Left ventricle myocardium inferior (tissue), 1 donor: ENCODE data around the gene RSPO1. TPM values are rescaled to one million over a fixed set of nuclear protein-coding genes. Genes with fewer than 3 reads are reported as not detected.

Source experiments
- DNase-seq: peaks from one replicate; pipeline ENCODE4 v3.0.0-alpha.2; 2020
- H3K27ac ChIP-seq: fragments of 200-600 bp; replicated peaks from 2 replicates; pipeline ENCODE4 v1.8.0; 2021
- H3K27me3 ChIP-seq: fragments of 200-600 bp; 2 replicates; pipeline ENCODE4 v1.8.0; 2021; ENCODE audit warnings: low read depth
- H3K36me3 ChIP-seq: fragments of 200-600 bp; 2 replicates; pipeline ENCODE4 v1.8.0; 2021
- H3K4me1 ChIP-seq: fragments of 200-600 bp; 2 replicates; pipeline ENCODE4 v1.8.0; 2021
- H3K4me3 ChIP-seq: fragments of 200-600 bp; 2 replicates; pipeline ENCODE4 v1.8.0; 2021; ENCODE audit warnings: mild to moderate bottlenecking, moderate library complexity
- H3K9me3 ChIP-seq: fragments of 200-600 bp; replicated peaks from 2 replicates; pipeline ENCODE4 v1.8.0; 2021
- intact Hi-C: fragments of 100-400 bp; cut with micrococcal nuclease; formaldehyde crosslinking; loops from one replicate; pipeline ENCODE4 v1.11.0; 2022
- total RNA-seq: library from RNA; stranded (reverse); fragmentation: NEBNext Ultra II Directional; extraction: Animal tissue kit (Norgen Biotek cat#: 25700); gene quantifications from one replicate; pipeline ENCODE4 v1.2.1, GENCODE V29; 2021
- TF ChIP-seq, protein P1 (sequence below): fragments of 200-600 bp; IDR thresholded peaks from 2 replicates; pipeline ENCODE4 v1.8.0; 2021; ENCODE audit warnings: antibody characterized with exemption, mild to moderate bottlenecking, borderline replicate concordance
- donor health status: DM: no; HTN: yes; CAD: no; lungs with severe emphysema.

Gene RSPO1
- total RNA-seq, 1 donor from 2014 or later = not detected

DNA sequence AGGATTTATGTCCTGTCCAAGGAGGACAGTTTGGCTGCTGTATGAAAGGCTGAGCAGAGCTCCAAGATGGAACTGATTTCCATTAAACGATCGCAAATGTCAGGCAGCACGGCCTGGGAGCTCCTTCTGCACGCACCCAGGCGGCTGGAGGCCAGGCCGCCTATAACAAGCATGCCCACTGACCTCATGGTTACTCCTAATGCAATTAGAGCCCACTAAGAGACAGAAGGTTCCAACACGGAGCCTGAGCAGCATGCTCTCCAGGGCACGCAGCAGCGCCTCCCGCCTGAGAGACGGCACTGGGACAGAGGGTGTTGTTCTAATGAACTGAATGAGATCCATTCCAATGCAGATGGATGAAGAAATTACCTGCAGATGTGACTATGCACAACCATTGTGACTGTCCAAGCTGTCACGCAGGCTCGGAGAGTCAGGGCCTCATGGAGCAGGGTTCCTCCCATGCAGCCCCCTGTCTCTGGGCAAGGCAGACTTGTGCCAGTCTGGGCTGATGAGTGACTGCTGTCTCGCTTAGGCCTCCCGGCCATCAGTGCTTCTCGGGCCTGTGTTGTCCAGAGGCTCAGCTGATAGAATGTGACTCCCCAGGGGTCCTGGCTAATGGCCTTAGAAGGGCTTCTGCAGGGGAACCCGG, 32.5 kb upstream of the RSPO1 start:
- TF ChIP-seq, protein P1, sequence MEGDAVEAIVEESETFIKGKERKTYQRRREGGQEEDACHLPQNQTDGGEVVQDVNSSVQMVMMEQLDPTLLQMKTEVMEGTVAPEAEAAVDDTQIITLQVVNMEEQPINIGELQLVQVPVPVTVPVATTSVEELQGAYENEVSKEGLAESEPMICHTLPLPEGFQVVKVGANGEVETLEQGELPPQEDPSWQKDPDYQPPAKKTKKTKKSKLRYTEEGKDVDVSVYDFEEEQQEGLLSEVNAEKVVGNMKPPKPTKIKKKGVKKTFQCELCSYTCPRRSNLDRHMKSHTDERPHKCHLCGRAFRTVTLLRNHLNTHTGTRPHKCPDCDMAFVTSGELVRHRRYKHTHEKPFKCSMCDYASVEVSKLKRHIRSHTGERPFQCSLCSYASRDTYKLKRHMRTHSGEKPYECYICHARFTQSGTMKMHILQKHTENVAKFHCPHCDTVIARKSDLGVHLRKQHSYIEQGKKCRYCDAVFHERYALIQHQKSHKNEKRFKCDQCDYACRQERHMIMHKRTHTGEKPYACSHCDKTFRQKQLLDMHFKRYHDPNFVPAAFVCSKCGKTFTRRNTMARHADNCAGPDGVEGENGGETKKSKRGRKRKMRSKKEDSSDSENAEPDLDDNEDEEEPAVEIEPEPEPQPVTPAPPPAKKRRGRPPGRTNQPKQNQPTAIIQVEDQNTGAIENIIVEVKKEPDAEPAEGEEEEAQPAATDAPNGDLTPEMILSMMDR = no peak
- Histone ChIP-seq H3K27ac (no peak overlapping the region), H3K27me3 (peaks cover 85% of the 10 kb centered on the region), H3K36me3 (no peaks in the 10 kb centered on the region), H3K4me3 (no peak overlapping the region), H3K4me1 (no peaks in the 10 kb centered on the region), H3K9me3 (no peaks in the 10 kb centered on the region)
- intact Hi-C loops = no loop called here
- no peak for DNase-seq

DNA sequence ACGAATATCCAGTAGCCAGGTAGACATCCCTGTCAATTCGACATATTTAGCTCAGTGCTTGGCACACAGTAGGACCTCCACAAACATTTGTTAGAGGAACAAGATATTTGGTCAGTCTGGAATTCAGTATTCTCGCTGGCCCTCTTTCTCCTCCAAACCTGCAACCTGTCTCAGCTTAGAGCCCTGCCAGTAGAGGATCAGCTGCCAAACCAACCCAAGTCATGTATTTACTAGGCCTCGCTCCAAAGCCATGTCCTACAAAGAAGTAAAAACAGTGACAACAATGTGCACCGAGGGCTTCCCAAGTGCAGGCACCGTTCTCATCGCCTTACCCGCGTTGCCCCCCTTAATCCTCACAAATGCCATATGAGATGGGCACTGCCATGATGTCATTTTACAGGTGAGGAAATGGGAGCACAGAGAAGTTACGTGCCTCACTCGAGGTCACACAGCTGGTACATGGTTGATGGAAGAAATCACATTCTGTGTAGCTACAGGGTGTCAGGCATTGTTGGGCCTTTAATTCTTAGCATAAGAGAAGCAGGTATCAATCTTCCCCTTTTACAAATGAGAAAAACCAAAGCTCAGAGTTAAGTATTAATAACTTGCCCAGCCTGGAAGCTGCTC, 31.7 kb upstream of the RSPO1 start:
- no peaks in the 10 kb centered on the region for H3K4me1 ChIP-seq
- no peaks in the 10 kb centered on the region for H3K9me3 ChIP-seq
- no peak overlapping the region for H3K4me3 ChIP-seq
- no peak overlapping the region for H3K27ac ChIP-seq
- no peak for DNase-seq
- TF ChIP-seq, protein P1 = no peak
- no peaks in the 10 kb centered on the region for H3K36me3 ChIP-seq
- peaks cover 85% of the 10 kb centered on the region for H3K27me3 ChIP-seq
- intact Hi-C loops = no loop called here

DNA sequence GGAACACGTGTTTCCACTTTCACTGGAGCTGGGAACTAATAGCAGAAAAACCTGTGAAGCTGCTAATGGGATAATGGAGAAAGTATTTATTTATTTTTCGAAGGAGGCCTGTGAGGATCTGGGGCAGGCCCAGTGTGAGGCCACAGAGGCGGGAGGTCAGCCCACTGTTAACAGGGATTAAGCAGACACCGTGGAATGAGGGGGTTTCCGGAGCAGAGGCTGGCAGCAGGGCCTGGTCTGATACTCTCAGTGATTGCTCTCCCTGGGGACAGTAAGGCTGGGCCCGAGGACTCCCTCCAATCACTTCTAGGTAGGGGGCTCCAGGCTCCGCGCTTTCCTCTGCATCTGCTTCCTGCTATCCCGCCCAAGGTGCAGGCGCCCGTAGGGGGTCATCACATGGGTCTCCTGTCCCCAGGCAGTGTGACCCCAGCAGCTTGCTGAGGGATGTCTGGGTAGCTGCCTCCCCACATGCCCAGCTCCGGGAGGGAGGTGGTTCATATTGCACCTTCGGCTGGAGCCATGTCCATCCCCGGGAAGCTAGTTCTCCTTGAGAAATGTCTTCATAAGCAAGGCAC, 28.8 kb upstream of the RSPO1 start:
- TF ChIP-seq, protein P1 = no peak
- H3K27me3 ChIP-seq = peaks cover 85% of the 10 kb centered on the region
- intact Hi-C loops = no loop called here

DNA sequence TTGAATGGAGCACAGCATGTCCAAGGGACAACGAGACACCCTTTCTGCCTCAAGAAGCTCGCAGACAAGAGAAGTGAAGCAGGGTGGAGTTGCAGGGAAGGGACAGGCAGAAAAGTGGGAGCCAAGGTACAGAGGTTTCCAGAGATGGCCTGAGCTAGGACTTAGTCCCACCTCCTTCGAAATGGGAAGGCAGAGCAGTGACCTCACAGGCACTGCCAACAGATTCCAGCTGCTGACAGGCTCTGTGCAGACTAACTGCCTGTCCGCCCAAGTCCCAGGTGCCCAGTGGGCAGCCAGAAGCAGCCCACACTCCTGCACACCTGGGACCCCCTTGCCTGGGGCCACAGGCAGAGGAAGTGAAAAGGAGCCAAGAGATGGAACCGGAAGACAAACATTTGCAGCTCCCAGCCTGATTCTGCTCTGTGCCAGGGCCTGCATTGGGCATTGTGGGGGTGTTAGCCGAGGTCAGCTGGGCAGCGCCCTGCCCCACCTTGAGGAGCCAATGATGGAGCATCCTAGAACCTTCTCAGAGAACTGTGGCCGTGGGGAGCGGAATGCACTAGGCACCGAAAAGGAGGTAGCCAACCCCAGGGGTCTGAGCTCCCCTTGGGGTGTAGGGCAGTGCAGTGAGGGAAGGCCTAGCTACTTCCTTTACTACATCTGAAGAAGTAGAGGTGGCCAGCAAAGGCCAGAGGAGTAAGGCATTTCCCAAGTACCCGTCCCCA, 27.5 kb upstream of the RSPO1 start:
- intact Hi-C loops = no loop called here
- Histone ChIP-seq H3K27ac (no peak overlapping the region), H3K27me3 (peaks cover 87% of the 10 kb centered on the region), H3K9me3 (no peaks in the 10 kb centered on the region), H3K36me3 (no peaks in the 10 kb centered on the region), H3K4me1 (no peaks in the 10 kb centered on the region), H3K4me3 (no peak overlapping the region)
- TF ChIP-seq, protein P1 = no peak
- no peak for DNase-seq

More for the DNA sequence above, 28.8 kb upstream of the RSPO1 start:
- Histone ChIP-seq H3K27ac (no peak overlapping the region), H3K4me1 (no peaks in the 10 kb centered on the region), H3K9me3 (no peaks in the 10 kb centered on the region), H3K36me3 (no peaks in the 10 kb centered on the region), H3K4me3 (no peak overlapping the region)
- DNase-seq = no peak

DNA sequence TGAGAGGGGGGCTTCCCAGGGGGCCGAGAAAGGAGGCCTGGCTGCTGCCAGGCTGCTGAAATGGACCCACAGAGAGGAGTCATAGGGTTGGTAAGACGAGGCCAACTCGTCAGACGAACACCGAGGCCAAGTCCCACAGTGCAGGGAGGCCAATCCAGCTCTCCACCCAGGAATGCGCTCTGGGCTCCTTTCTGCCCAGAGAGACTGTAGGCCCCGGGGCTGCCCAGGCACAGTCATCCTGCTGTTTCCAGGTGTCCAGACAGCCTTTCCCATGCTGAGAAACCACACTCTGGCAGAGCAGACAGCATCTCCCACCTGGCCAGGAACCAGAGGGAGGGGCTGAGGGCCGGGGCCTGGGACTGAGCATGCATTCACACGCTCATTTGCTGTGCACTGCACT, 26.7 kb upstream of the RSPO1 start:
- TF ChIP-seq, protein P1 = no peak
- Histone ChIP-seq H3K27ac (no peak overlapping the region), H3K4me3 (no peak overlapping the region), H3K27me3 (peaks cover 89% of the 10 kb centered on the region), H3K9me3 (no peaks in the 10 kb centered on the region), H3K36me3 (no peaks in the 10 kb centered on the region), H3K4me1 (no peaks in the 10 kb centered on the region)
- intact Hi-C loops = no loop called here
- no peak for DNase-seq
